Right renal cortex interstitium (tissue), 3 donors: ENCODE measurements around the gene CEACAM21. TPM values are rescaled to one million over a fixed set of nuclear protein-coding genes. Genes with fewer than 3 reads are reported as not detected.

Experiments used
- DNase-seq, 3 donors: peaks; one replicate each; pipeline ENCODE4 v3.0.0-alpha.2; 2013; ENCODE audit warnings: low read depth in 3 of 3, low spot score in 2 of 3
- polyA plus RNA-seq, 3 donors: library from polyadenylated mRNA; unstranded; fragments of 120-200 nt; gene quantifications; one replicate each; pipeline ENCODE4 v1.2.1, GENCODE V29; 2013; ENCODE audit not compliant: insufficient read length in 3 of 3

Gene CEACAM21
- polyA plus RNA-seq, 3 donors: 0.86 to 1.6 (median 1.6) TPM

- peak in 1 of 3 donors; percentile 27 for DNase-seq
Observed at GRCh38 chr19:41616792-41617621, 41.0 kb downstream of the CEACAM21 start.

- DNase-seq: no peak
Observed at GRCh38 chr19:41617941-41618730, 42.2 kb downstream of the CEACAM21 start.

DNA sequence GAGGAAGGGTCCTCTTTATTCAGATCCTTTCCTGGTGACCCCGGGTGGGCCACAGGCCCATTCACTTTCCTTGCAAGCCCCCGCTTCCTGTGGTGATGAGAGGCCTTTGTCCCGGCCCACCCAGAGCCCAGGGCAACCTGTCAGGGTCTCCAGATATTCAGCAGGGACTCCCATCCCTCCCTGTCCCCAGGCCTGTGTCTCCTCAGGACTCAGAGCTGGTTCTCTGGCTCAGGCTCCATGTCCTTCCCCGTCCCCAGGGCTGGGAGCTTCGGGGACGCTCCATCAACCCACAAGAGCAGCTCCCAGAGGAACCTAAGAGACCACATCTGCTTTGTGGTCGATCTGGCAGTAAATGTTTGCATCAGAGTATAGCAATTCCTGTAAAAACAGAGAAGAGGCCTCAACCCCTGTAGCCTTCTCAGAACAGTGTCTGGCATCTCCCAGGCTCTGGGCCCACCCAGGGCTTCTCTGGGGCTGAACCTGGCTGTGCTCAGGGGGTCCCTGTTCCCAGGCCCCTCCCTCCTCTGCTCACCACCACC, 43.1 kb downstream of the CEACAM21 start:
- DNase-seq: no peak

DNA sequence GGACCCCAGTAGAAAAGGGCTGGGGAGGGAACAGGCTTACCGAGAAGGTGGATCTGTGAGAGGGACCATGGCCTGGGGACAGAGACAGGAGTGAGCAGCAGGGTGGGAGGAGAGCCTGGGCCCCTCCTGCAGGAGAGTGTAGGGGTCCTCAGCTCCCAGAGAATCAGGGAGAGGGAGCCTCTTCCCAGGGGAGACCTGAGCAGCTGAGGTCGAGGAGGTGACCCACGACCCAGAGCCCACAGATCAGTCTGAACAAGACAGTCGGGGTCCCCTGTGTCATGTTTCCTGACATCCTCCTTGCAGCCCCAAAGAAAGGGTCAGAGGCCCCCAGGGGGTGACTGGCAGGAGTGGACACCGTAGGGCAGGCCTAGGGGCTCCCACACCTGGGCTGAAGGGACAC, 44.2 kb downstream of the CEACAM21 start:
- DNase-seq: no peak

DNA sequence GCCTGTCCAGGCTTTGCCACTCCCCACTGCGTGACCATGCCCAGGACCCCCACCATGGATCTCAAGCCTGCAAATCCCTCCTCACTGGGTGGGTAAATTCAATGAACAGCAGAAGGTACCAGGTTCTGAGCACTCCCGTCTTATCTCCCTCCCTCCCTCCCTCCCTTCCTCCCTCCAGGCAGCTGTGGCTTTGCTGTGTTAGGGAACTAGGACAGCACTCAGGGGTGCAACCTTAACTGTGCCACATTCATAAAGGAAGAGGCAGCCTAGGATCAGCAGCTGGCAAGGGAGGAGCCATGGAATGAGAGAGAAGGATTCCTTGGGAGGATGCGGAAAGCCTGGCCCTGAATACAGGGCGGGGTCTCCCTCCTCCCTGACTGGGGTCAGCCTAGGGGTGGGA, 45.3 kb downstream of the CEACAM21 start:
- no peak for DNase-seq

DNA sequence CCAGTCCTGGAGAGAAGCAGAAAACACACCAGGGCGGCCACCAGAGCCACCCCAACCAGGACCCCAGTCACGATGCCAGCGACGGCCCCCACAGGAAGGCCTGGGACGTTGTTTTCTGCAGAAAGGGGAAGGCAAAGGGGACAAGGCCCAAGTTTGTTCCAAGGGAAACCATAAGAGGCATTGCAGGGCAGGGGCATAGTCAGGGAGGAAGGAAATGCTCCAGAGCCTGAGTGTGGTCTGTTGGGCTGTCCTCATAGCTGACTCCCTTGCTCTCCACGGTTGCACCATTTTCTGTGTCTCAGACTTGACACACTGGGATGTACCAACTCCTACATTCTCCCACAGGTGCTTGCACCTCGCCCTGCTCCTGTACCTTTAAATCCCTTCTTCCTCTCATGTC, 45.7 kb downstream of the CEACAM21 start:
- no peak for DNase-seq

DNA sequence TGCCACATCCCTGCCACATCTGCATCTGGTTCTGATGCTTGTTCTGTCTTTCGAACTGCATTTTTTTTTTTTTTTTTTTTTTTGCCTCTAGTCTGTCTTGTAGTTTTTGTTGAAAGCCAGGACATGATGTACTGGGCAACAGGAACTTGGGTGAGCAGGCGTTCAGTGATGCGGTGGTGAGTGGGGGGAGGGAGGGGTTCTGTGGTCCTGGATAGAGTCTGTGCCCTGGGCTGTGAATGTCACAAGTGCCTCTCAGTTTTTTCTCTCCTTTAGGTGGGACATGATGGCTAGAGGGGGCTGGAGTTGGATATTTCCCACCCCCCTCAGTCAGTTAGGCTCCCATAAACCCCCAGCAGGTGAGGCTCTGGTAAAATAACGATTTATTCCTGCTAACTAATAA, 47.4 kb downstream of the CEACAM21 start:
- no peak for DNase-seq

GRCh38 chr19:41624515-41624914, 48.5 kb downstream of the CEACAM21 start:
- no peak for DNase-seq

GRCh38 chr19:41624937-41625336, 49.0 kb downstream of the CEACAM21 start:
- DNase-seq: no peak

GRCh38 chr19:41626278-41626677, 50.3 kb downstream of the CEACAM21 start:
- DNase-seq: no peak

- no peak for DNase-seq
Observed at GRCh38 chr19:41626877-41627276, 50.9 kb downstream of the CEACAM21 start, which contains the start of gene CEACAM4. TSS of gene CEACAM4 (minus strand) at chr19:41627074. CDS start at chr19:41626963, 111 bp downstream.

DNA sequence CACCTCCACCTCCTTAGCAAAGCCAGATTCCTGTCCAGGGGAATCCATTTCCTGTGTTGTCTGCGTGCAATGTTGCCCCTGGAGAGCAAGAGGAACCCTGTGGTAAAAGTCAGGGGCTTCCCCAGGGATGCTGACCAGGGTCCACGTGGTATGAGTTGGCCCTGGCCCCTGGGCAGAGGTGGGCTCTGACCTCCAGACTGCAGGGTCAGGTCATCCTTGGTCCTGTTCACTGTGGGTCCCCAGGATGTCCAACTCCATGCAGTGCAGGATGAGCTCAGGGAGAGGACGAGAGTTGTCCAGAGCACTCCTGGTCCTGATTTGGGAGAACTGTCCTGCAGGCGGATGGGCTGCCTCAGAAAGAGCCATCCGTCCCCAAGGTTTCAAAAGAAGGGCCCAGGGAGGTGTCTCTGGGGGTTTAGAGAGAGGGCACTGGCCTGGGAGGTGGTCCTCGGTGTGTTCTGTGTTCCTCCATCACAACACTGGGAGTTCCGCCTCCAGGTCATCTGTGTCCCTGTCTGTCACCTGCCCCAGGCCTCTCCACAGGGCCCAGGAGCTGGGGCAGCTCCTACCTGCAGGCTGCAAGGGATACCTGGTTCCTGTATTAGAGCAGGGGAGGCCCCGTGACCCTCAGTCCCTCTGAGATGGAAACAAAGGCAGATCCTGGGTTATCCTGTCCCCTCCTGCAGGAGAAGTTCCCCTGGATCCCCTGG, 52.2 kb downstream of the CEACAM21 start:
- DNase-seq: no peak

Other genes with a start within 250 kb of the CEACAM21 start
- 10 to 100 TPM; 26.0 to 33.7 (median 27.7) TPM for gene TGFB1, start 222.2 kb upstream of the CEACAM21 start, polyA plus RNA-seq
- gene B9D2, start 212.0 kb upstream of the CEACAM21 start, polyA plus RNA-seq: 1 to 10 TPM; 5.5 to 7.9 (median 6.1) TPM
- 1 to 10 TPM; 7.5 to 8.9 (median 8.7) TPM for gene TMEM91, start 199.6 kb upstream of the CEACAM21 start, polyA plus RNA-seq
- 10 to 100 TPM; 12.5 to 17.4 (median 14.3) TPM for gene EXOSC5, start 178.8 kb upstream of the CEACAM21 start, polyA plus RNA-seq
- 10 to 100 TPM; 34.9 to 43.2 (median 38.2) TPM for gene BCKDHA, start 178.3 kb upstream of the CEACAM21 start, polyA plus RNA-seq
- gene B3GNT8, start 148.8 kb upstream of the CEACAM21 start, polyA plus RNA-seq: 1 to 10 TPM; 2.9 to 4.9 (median 3.7) TPM
- gene DMAC2, start 136.3 kb upstream of the CEACAM21 start, polyA plus RNA-seq: 10 to 100 TPM; 60.1 to 67.4 (median 61.4) TPM
- 1 to 10 TPM; 2.8 to 6.5 (median 6.3) TPM for gene ERICH4, start 133.0 kb upstream of the CEACAM21 start, polyA plus RNA-seq
- gene CEACAM4, start 50.9 kb downstream of the CEACAM21 start, polyA plus RNA-seq: under 1 TPM in 1 of 3 donors, not detected in 2; 0.16 TPM
- not detected for gene CEACAM7, start 112.1 kb downstream of the CEACAM21 start, polyA plus RNA-seq
- gene CEACAM5, start 132.5 kb downstream of the CEACAM21 start, polyA plus RNA-seq: under 1 TPM in 2 of 3 donors, not detected in 1; 0.08 to 0.65 TPM
- gene CEACAM6, start 179.4 kb downstream of the CEACAM21 start, polyA plus RNA-seq: under 1 TPM; 0.08 to 0.24 (median 0.10) TPM
- not detected for gene CEACAM3, start 220.4 kb downstream of the CEACAM21 start, polyA plus RNA-seq